Progenitor cell of endocrine pancreas (in vitro differentiated cells): ENCODE data around the gene TMEM121B. TPM values are rescaled to one million over a fixed set of nuclear protein-coding genes. Genes with fewer than 3 reads are reported as not detected.

Experiments
- DNase-seq: peaks from one replicate; pipeline ENCODE4 v3.0.0; 2021; ENCODE audit warnings: low spot score; ENCODE audit not compliant: unreplicated experiment
- H3K27ac Mint-ChIP-seq: 2 replicates; pipeline ENCODE4 v1.8.0; 2021; ENCODE audit warnings: mild to moderate bottlenecking, moderate library complexity, mixed read lengths
- H3K27me3 Mint-ChIP-seq: 2 replicates; pipeline ENCODE4 v1.8.0; 2021; ENCODE audit warnings: mixed read lengths
- H3K36me3 Mint-ChIP-seq: 2 replicates; pipeline ENCODE4 v1.8.0; 2022; ENCODE audit warnings: mixed read lengths; ENCODE audit not compliant: insufficient read depth
- H3K4me1 Mint-ChIP-seq: 2 replicates; pipeline ENCODE4 v1.8.0; 2021; ENCODE audit warnings: low read depth, mixed read lengths
- H3K4me3 Mint-ChIP-seq: 2 replicates; pipeline ENCODE4 v1.8.0; 2021; ENCODE audit warnings: low read depth, mild to moderate bottlenecking, moderate library complexity, mixed read lengths
- H3K9me3 Mint-ChIP-seq: 2 replicates; pipeline ENCODE4 v1.8.0; 2021; ENCODE audit warnings: low read depth, mixed read lengths
- total RNA-seq: library from RNA; stranded (reverse); gene quantifications from 2 replicates; pipeline ENCODE4 v1.2.1, GENCODE V29; 2021
- TF ChIP-seq, protein P1 (sequence below): fragments of 200-600 bp; sonication (generic); IDR thresholded peaks from one replicate; pipeline ENCODE4 v1.5.0; 2021; ENCODE audit warnings: antibody characterized with exemption, mild to moderate bottlenecking; ENCODE audit not compliant: unreplicated experiment

The TMEM121B gene
- total RNA-seq, 1 donor from 2014 or later: 4.7 TPM

DNA sequence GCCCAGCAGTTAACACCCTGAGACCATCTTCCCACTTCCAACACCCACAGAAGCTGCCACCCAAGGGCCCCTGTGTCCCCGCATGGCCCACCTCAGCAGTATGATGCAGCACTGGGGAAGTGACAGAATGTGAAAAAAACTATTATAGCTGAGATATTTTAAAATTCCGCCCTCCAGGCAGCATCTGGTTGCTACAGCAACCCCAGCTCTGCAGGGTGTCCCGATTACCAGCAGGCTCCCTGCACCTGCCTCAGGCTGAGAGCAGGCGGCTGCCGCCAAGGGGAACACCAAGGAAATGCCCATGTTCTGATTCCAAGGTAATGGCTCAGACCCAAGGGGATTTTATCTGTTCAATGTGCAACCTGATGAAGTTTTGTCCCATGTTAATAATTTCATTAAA lies 10.5 kb upstream of the TMEM121B start:
- Mint-ChIP-seq H3K36me3 (no peaks in the 10 kb centered on the region), H3K27me3 (no peaks in the 10 kb centered on the region), H3K4me1 (no peaks in the 10 kb centered on the region), H3K9me3 (no peaks in the 10 kb centered on the region), H3K27ac (no peak overlapping the region), H3K4me3 (no peak overlapping the region)
- TF ChIP-seq, protein P1, sequence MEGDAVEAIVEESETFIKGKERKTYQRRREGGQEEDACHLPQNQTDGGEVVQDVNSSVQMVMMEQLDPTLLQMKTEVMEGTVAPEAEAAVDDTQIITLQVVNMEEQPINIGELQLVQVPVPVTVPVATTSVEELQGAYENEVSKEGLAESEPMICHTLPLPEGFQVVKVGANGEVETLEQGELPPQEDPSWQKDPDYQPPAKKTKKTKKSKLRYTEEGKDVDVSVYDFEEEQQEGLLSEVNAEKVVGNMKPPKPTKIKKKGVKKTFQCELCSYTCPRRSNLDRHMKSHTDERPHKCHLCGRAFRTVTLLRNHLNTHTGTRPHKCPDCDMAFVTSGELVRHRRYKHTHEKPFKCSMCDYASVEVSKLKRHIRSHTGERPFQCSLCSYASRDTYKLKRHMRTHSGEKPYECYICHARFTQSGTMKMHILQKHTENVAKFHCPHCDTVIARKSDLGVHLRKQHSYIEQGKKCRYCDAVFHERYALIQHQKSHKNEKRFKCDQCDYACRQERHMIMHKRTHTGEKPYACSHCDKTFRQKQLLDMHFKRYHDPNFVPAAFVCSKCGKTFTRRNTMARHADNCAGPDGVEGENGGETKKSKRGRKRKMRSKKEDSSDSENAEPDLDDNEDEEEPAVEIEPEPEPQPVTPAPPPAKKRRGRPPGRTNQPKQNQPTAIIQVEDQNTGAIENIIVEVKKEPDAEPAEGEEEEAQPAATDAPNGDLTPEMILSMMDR: no peak
- DNase-seq: no peak

DNA sequence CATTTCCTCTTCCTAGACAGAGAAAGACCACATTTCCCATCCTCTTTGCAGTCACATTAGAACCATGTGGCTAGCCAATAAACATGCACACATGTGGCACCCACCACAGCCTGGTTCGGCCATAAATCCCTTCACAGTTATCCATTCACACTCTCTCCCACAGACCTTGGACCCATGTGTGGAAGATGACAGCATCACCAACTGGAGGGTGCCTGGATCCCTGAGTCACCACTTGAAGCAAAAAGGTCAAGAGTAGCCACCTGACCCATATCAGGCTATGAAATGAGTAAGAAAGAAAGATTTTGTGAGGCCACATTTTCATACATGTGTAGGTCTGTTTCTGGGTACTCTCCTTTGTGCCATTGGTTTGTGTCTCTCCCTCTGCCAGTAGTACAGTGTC lies 9.0 kb upstream of the TMEM121B start:
- H3K27ac Mint-ChIP-seq: no peak overlapping the region
- no peaks in the 10 kb centered on the region for H3K4me1 Mint-ChIP-seq
- H3K9me3 Mint-ChIP-seq: no peaks in the 10 kb centered on the region
- H3K36me3 Mint-ChIP-seq: no peaks in the 10 kb centered on the region
- no peaks in the 10 kb centered on the region for H3K27me3 Mint-ChIP-seq
- DNase-seq: no peak
- H3K4me3 Mint-ChIP-seq: no peak overlapping the region
- TF ChIP-seq, protein P1: no peak

DNA sequence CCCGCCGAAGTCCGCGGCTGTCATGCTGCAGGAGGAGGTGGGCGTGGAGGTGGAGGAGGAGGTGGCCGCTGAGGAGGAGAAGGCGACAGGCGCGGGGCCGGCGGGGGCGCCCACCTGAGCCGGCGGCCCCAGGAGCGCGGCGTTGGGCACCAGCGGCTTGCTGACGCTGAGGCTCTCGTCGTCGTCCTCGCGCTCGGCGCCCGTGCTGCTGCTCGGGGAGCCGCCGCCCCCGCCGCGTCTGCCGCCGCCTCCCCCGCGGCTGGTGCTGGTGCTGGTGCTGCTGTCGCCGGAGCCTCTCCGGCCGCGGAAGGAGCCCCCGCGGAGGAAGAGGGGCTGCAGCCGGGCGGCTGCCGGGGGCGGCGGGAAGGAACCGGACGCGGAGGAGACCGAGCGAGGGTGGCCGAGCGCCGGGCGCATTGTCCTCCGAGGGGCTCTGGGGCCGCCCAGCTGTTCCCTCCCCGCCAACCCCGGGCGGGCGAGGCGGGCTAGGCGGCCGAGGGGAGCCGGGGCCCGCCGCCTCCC lies 388 bp downstream of the TMEM121B start:
- Mint-ChIP-seq H3K9me3 (no peaks in the 10 kb centered on the region), H3K4me3 (no peak overlapping the region), H3K36me3 (no peaks in the 10 kb centered on the region), H3K27me3 (peaks cover 23% of the 10 kb centered on the region), H3K27ac (no peak overlapping the region), H3K4me1 (peaks cover 8% of the 10 kb centered on the region)
- TF ChIP-seq, protein P1: no peak
- no peak for DNase-seq

DNA sequence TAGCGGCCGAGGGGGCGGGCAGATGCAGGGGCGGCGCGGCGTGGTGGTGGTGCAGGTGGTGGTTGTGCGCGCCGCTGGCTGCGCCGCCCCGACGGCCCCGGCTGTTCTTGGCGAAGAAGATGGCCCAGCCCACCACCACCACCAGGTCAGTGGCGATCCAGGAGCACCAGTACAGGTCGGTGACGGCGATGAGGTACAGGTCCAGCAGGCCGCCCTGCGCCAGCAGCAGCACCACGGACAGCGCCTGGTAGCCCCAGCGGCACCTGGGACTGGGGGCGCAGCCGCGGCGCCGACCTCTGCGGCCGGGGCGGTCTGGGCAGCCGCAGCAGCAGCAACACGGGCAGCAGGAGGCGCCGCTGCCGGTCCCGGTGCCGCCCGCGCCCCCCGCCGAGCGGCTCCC lies 879 bp downstream of the TMEM121B start:
- DNase-seq: peak; percentile 88

DNA sequence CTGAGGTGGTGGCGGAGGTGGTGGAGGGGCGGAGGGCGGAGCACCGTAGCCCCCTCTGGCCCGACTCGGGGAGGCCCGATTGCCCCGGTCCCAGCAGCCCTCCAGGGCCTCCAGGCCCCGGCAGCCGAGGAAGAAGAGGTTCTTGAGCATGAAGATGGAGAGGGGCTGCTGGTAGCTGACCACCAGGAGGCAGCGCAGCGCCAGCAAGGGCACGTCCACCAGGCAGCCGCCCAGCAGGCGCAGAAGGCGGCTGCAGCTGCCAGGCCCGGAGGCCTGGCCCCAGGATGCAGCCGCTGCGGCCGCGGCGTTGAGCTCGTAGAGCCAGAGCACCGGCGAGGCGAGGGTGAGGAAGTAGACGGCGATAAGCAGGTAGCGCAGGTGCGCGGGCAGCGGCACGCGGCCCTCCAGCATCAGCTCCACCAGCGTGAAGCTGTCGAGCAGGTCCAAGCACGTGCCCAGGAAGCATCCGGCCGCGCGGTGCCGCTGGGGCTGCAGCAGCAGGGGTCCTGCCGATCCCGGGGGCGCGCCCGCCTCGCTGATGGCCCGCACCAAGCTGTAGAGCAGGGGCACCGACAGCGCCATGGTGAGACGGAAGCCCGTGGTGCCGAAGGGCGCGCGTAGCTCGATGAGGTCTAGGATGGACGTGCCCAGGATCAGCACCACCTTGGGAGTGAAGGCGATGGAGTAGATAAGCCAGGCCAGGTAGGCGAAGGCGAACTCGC lies 1.5 kb downstream of the TMEM121B start:
- Mint-ChIP-seq H3K27me3 (peaks cover 23% of the 10 kb centered on the region), H3K9me3 (no peaks in the 10 kb centered on the region), H3K27ac (no peak overlapping the region), H3K36me3 (no peaks in the 10 kb centered on the region), H3K4me3 (peak overlapping the region; percentile 58), H3K4me1 (peaks cover 8% of the 10 kb centered on the region)
- DNase-seq: no peak
- TF ChIP-seq, protein P1: peak; percentile 43

More for the DNA sequence above, 879 bp downstream of the TMEM121B start:
- no peak overlapping the region for H3K27ac Mint-ChIP-seq
- peaks cover 23% of the 10 kb centered on the region for H3K27me3 Mint-ChIP-seq
- TF ChIP-seq, protein P1: no peak
- no peak overlapping the region for H3K4me3 Mint-ChIP-seq
- H3K4me1 Mint-ChIP-seq: peaks cover 8% of the 10 kb centered on the region
- H3K36me3 Mint-ChIP-seq: no peaks in the 10 kb centered on the region
- no peaks in the 10 kb centered on the region for H3K9me3 Mint-ChIP-seq
